ENCODE results near the gene ANK2. TPM values are rescaled to one million over a fixed set of nuclear protein-coding genes. Genes with fewer than 3 reads are reported as not detected.

ANK2 gene
- total RNA-seq, 2 donors from 2014 or later: 70.0 to 124 TPM

DNA sequence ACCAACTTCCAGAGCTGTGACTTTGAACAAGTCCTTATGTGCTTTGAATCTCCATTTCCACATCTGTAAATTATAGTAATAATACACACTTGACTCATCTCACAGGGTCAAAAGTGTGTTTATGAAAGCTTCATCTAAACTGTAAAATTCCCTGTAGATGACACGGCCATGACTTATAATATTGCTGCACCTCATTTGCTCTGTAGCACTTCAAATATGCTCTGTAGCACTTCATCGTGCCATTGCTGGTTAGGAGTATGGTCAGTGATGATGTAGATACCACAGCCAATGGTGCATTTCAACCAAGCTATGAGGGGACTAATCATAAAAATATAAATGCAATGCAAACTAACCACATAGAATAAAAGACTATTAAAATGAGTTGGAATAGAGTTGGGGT, 318.6 kb downstream of the ANK2 start:
- Histone ChIP-seq H3K4me1 (ENCODE audit: control insufficient read depth, insufficient read depth, low read length) (no peaks in the 10 kb centered on the region), H3K27me3 (ENCODE audit: control insufficient read depth, insufficient read depth, low read length, poor library complexity, severe bottlenecking) (no peaks in the 10 kb centered on the region), H3K9me3 (ENCODE audit: control insufficient read depth, low read length) (no peaks in the 10 kb centered on the region), H3K36me3 (ENCODE audit: control insufficient read depth, insufficient read depth, low read length) (peaks cover 89% of the 10 kb centered on the region), H3K27ac (ENCODE audit: low read depth, low read length) (no peak overlapping the region), H3K9ac (ENCODE audit: extremely low read depth, low read length, poor library complexity, severe bottlenecking) (no peak overlapping the region), H3K4me3 (ENCODE audit: low read length) (no peak overlapping the region)
- H3K4me1 Mint-ChIP-seq: no peaks in the 10 kb centered on the region
- no peak overlapping the region for H3K4me3 Mint-ChIP-seq
- TF ChIP-seq, protein P1, sequence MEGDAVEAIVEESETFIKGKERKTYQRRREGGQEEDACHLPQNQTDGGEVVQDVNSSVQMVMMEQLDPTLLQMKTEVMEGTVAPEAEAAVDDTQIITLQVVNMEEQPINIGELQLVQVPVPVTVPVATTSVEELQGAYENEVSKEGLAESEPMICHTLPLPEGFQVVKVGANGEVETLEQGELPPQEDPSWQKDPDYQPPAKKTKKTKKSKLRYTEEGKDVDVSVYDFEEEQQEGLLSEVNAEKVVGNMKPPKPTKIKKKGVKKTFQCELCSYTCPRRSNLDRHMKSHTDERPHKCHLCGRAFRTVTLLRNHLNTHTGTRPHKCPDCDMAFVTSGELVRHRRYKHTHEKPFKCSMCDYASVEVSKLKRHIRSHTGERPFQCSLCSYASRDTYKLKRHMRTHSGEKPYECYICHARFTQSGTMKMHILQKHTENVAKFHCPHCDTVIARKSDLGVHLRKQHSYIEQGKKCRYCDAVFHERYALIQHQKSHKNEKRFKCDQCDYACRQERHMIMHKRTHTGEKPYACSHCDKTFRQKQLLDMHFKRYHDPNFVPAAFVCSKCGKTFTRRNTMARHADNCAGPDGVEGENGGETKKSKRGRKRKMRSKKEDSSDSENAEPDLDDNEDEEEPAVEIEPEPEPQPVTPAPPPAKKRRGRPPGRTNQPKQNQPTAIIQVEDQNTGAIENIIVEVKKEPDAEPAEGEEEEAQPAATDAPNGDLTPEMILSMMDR (conservative IDR thresholded peaks at IDR 0.05): no peak
- H3K36me3 Mint-ChIP-seq (ENCODE audit: low read depth): peaks cover 60% of the 10 kb centered on the region
- no peak for DNase-seq
- no peak overlapping the region for H3K27ac Mint-ChIP-seq
- WGBS, 2 experiments (ENCODE audit: insufficient coverage in 1 of 2, insufficient read length in 1 of 2): 95 to 100% methylated on average over 1 to 2 of the region's 2 CpGs
- H3K27me3 Mint-ChIP-seq (ENCODE audit: insufficient read depth): no peaks in the 10 kb centered on the region
- no peaks in the 10 kb centered on the region for H3K9me3 Mint-ChIP-seq

DNA sequence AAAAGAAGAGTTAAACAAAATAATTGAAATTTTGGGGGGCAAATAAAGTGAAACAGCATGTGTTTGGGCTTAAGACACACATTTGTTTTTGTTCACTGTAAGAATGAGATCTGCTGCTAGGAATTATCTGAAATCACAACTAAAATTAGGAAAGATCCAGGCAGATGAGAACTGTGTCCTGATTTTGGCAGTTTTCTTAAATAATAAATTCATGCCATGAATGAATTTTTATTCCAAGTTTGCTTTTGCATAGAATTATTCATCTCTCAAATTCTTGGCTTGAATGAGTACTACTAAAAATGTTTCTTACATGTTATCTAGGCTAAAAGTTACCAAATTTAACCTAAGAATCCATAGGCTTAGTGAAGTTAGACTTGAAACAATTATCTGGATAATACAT, 321.7 kb downstream of the ANK2 start:
- no peak overlapping the region for H3K27ac Mint-ChIP-seq
- H3K4me1 Mint-ChIP-seq: no peaks in the 10 kb centered on the region
- no peak overlapping the region for H3K4me3 Mint-ChIP-seq
- H3K27me3 Mint-ChIP-seq (ENCODE audit: insufficient read depth): no peaks in the 10 kb centered on the region
- H3K36me3 Mint-ChIP-seq (ENCODE audit: low read depth): peaks cover 77% of the 10 kb centered on the region
- H3K4me3 ChIP-seq (ENCODE audit: low read length): no peak overlapping the region
- H3K9me3 ChIP-seq (ENCODE audit: control insufficient read depth, low read length): no peaks in the 10 kb centered on the region
- H3K27ac ChIP-seq (ENCODE audit: low read depth, low read length): no peak overlapping the region
- H3K27me3 ChIP-seq (ENCODE audit: control insufficient read depth, insufficient read depth, low read length, poor library complexity, severe bottlenecking): no peaks in the 10 kb centered on the region
- H3K36me3 ChIP-seq (ENCODE audit: control insufficient read depth, insufficient read depth, low read length): peaks cover 86% of the 10 kb centered on the region
- no peak for DNase-seq
- no peaks in the 10 kb centered on the region for H3K4me1 ChIP-seq (ENCODE audit: control insufficient read depth, insufficient read depth, low read length)
- TF ChIP-seq, protein P1 (conservative IDR thresholded peaks at IDR 0.05): no peak
- H3K9ac ChIP-seq (ENCODE audit: extremely low read depth, low read length, poor library complexity, severe bottlenecking): no peak overlapping the region
- H3K9me3 Mint-ChIP-seq: no peaks in the 10 kb centered on the region

DNA sequence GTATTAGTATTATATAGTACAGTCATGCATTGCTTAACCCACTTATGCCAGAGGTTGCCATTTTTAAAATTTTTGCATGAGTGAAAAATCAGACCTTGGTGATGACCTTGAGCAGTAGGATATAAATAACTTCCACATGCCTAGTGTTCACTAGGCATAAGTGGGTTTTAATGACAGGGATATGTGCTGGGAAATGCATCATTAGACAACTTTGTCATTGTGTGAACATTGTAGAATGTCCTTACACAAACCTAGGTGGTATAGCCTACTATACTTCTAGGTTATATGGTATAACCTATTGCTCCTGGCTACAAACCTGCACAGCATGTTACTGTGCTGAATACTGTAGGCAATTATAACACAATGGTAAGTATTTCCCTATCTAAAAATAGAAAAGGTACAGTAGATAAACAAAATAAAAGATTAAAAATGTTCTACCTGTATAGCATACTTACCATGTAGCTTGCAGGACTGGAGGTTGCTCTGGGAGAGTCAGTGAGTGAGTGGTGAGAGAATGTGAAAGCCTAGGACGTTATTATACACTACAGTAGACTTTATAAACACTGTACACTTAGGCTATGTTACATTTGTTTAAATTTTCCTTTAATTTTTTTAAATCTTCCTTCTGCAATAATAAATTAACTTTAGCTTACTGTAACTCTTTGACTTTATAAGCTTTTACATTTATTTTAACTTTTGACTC, 326.7 kb downstream of the ANK2 start:
- 100% methylated on average over 1 of the region's 1 CpG; no CpG with 5 or more reads in 1 of the 2 experiments for WGBS, 2 experiments (ENCODE audit: insufficient coverage in 1 of 2, insufficient read length in 1 of 2)
- Mint-ChIP-seq H3K27ac (no peak overlapping the region), H3K36me3 (ENCODE audit: low read depth) (peaks cover 57% of the 10 kb centered on the region), H3K4me3 (no peak overlapping the region), H3K4me1 (no peaks in the 10 kb centered on the region), H3K27me3 (ENCODE audit: insufficient read depth) (no peaks in the 10 kb centered on the region), H3K9me3 (no peaks in the 10 kb centered on the region)
- Histone ChIP-seq H3K27ac (ENCODE audit: low read depth, low read length) (no peak overlapping the region), H3K36me3 (ENCODE audit: control insufficient read depth, insufficient read depth, low read length) (peaks cover 90% of the 10 kb centered on the region), H3K4me3 (ENCODE audit: low read length) (no peak overlapping the region), H3K9ac (ENCODE audit: extremely low read depth, low read length, poor library complexity, severe bottlenecking) (no peak overlapping the region), H3K4me1 (ENCODE audit: control insufficient read depth, insufficient read depth, low read length) (no peaks in the 10 kb centered on the region), H3K9me3 (ENCODE audit: control insufficient read depth, low read length) (no peaks in the 10 kb centered on the region), H3K27me3 (ENCODE audit: control insufficient read depth, insufficient read depth, low read length, poor library complexity, severe bottlenecking) (no peaks in the 10 kb centered on the region)
- no peak for DNase-seq
- TF ChIP-seq, protein P1 (conservative IDR thresholded peaks at IDR 0.05): no peak

Data from endodermal cell (in vitro differentiated cells).